ENCODE measurements around the gene KLHDC9.
"Not testable (repeated sequence)": the region's sequence is repeated elsewhere in the genome, so short reads cannot be mapped to it uniquely, and the experiment has no call there.

Gene KLHDC9, protein sequence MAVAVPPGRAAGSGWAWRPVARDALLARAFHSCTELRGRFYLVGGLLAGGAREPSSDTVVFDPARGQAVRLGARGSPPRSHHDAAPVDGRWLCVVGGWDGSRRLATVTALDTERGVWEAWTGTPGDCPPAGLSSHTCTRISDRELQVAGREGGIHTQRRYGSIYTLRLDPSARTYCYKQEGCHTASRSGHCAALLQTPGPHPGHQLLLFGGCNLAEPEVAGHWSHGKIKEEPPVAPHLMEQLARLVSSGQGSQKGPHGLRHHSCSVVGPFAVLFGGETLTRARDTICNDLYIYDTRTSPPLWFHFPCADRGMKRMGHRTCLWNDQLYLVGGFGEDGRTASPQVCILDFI

DNA sequence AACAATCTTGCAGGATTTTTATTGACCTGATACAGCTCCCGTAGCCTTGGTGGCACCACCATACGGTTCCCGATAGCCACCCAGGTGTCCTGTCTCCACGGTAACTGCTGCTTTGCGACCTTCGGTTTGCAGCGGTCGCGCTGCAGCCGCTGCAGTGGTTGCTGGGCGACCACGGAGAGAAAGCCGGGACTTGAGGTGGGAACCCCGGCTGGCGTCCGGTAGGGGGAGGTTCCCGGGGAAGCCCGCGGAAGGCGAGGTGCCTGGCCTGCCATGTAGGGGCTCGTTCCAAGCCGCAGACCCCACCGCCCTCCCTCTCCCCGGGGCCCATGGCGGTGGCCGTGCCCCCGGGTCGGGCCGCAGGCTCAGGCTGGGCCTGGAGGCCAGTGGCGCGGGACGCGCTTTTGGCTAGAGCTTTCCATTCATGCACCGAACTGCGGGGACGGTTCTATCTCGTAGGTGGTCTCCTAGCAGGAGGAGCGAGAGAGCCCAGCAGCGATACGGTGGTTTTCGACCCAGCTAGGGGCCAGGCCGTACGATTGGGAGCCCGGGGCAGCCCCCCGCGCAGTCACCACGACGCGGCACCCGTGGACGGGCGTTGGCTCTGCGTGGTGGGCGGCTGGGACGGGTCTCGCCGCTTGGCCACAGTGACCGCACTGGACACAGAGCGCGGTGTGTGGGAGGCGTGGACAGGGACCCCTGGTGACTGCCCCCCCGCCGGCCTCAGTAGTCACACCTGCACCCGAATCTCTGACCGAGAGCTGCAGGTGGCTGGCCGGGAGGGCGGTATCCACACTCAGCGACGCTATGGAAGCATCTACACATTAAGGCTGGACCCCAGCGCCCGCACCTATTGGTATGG is at the start of gene KLHDC9:
Gene KLHDC9 (plus strand): TSS at position 152 of the 859 bp plus-strand sequence. CDS start 175 bp downstream, at position 327.
- DNase-seq (ENCODE audit: low spot score), result peak; percentile 86

GRCh38 chr1:161048949-161049722 is 49.0 kb upstream of the KLHDC9 start:
- DNase-seq (ENCODE audit: low spot score), result no peak

DNA sequence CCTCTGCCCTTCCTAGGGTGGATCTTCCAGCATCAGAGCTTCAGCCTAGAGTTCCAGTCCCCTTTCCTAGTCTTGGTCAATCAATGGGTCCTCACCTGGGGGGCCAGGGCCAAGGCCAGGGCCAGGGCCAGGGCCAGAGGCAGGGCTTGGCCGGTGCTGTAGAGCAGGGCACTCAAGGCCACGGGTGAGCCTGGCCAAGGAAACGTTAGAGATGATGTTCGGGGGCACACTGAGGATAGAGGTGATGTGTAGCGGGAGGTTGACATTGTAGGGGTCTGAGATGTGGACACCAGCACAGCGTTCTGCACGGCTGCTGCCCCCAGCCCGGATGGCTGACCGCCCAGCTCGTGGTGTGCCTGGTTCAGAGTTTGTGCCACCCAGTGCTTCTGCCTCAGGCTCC is 46.9 kb upstream of the KLHDC9 start:
- no peak for DNase-seq (ENCODE audit: low spot score)

DNA sequence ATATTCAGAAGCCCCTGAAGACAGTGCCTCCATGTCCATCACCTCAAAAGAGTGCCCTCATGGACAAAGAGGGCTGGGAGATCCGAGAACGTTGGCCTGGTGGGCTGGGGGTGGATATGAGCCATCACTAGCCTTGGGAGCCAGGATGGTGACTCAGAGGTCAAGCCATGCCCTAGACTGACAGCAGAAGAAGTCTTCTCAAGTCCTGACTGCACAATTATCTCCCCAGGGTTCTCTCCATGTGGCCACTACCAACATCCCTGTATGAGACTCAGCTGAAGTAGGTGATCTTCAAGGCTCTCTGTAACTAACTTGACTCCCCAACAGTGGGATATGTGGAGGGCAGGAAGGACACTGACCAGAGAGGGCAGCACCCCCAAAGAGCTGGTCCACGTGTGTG is 45.3 kb upstream of the KLHDC9 start:
- no peak for DNase-seq (ENCODE audit: low spot score)

- DNase-seq (ENCODE audit: low spot score), result no peak
These were observed 43.9 kb upstream of the KLHDC9 start for GRCh38 chr1:161054232-161054631.

GRCh38 chr1:161054805-161055204 is 43.4 kb upstream of the KLHDC9 start:
- DNase-seq (ENCODE audit: low spot score), result no peak

- no peak for DNase-seq (ENCODE audit: low spot score)
These were observed 38.9 kb upstream of the KLHDC9 start for GRCh38 chr1:161059293-161059692.

GRCh38 chr1:161061419-161061818 is 36.7 kb upstream of the KLHDC9 start:
- DNase-seq (ENCODE audit: low spot score), result no peak

- DNase-seq (ENCODE audit: low spot score), result not testable (repeated sequence)
These were observed 34.2 kb upstream of the KLHDC9 start for GRCh38 chr1:161063936-161064335.

GRCh38 chr1:161065681-161066080 is 32.5 kb upstream of the KLHDC9 start:
- not testable (repeated sequence) for DNase-seq (ENCODE audit: low spot score)

DNA sequence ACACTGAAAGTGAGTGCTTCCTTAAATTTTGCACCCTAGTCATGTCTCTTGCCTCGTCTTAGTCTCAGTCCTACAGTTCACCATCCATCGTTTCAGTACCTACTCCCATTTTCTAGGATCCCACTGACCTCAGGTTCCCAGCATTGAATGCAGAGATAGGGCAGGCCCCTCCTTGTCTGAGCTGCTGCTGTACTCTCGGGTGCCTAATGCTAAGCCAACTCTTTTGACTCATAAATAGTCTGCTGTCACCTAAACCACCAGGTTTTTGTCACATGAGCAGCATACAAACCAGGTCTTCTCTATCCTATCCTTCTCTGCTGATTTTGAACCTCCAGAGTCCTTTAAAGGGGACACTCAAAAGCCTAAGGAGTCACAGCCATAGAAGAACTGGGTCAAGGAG is 31.5 kb upstream of the KLHDC9 start:
- DNase-seq (ENCODE audit: low spot score), result no peak

GRCh38 chr1:161068306-161069234 is 29.6 kb upstream of the KLHDC9 start:
- DNase-seq (ENCODE audit: low spot score), result no peak

GRCh38 chr1:161069241-161069640 is 28.9 kb upstream of the KLHDC9 start:
- DNase-seq (ENCODE audit: low spot score), result no peak

GRCh38 chr1:161069731-161070270 is 28.4 kb upstream of the KLHDC9 start, which contains the start of gene ARHGAP30:
ARHGAP30 (minus strand) TSS chr1:161069891; CDS start chr1:161069624, 267 bp downstream.
- DNase-seq (ENCODE audit: low spot score), result no peak

DNA sequence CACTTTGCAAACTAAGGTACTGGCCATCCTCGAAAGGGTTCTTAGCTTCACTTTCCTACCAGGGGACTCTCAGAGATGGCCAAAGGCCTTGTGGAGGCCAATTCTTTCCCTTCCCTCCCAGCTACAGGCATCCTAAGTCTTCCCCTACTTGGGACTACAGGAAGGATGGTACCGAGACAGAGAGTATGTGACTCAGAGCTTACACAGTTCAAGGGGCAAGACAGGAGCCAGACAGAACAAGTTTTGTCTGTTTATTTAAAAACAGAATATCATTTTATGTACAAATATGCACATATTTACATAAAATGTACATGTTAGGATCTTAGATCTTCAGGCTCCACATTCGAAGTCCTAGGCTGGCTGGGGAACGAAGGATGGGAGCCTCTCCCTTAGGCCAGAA is 27.4 kb upstream of the KLHDC9 start:
- DNase-seq (ENCODE audit: low spot score), result no peak

DNA sequence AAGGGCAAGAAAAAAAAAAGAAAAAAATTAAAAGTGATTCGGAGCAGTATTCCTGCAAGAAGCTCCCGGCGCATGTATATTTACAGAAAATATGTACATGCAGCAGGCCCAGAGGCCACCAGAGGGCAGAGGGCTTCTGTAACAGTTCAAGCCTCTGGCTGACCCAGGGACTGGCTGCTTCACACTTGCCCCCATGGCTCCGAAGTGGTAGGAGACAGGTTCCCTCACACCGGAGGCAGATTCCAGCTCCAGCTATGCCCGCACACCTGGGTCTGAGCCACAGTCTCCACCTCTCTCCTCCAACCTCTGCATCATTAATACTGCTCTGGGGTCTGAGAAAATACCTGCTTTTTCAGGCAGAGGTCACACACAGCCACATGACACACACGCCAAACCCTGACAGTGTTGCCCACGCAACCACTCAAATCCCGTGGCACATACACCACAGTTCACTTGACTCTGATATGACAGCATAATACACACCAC is 26.2 kb upstream of the KLHDC9 start:
- DNase-seq (ENCODE audit: low spot score), result peak; percentile 25

- DNase-seq (ENCODE audit: low spot score), result no peak
These were observed 25.3 kb upstream of the KLHDC9 start for GRCh38 chr1:161072751-161073449.

DNA sequence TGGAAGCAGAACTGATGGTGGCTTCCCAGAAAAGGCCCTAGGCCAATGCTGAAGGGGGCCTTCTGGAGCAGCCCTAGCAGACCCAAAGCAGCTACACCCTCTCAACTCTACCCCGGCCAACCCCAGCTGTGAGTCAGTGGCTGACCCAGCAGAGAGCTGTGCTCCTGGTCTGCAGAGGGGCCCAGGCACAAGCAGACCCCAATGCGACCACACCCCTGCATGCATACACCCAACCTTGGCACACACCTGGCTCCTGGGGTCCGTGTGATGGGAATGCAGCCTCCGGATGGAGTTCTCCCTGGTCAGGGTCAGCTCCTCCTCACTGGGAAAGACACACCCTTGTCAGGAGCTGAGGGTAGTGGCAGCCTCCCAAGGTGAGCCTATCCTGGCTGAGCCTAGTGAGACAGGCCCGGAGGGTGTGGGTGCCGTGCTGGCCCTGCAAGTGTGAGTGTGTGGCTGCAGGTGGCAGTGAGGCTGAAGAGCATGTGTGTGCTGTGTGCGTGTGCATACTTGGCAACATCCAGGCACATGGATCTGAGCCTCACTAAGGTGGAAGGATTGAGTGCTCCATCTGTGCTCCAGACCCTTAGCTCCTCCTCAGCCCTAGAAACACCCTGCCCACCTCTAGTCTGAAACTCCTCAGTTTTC is 24.6 kb upstream of the KLHDC9 start:
- DNase-seq (ENCODE audit: low spot score), result peak; percentile 26

DNA sequence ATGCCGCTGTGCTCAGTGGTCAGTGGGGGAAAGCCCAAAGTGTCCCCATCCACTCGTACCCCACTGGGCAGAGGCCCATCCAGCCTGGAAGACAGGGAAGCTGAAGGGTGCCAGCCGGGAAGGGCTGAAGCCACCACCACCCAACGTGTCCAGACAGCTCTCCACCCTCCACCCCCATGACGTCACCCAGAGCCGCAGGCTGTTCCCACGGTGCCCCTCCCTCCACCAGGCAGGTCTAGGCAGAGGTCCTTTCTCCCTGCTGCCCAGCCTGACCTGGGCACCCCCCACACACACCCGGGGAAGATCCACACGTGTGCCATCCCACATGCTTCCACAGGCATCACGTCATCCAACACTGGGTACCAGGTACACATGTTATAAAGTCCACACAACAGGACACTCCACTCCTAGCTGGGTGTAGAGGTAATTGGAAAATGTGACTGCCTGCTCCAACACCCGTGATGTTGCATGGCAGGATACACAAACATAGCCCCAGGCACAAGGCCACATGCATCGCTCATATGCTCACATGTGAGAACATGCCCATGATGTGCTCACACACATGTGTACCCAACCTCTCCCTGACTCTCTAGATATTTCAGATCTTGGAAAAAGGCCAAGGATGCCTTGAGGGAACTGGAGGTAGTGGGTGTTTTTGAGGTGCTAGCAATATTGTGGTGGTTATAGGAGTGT is 23.3 kb upstream of the KLHDC9 start:
- peak; percentile 48 for DNase-seq (ENCODE audit: low spot score)
